K562 (cell line): ENCODE measurements around the gene BIN1. TPM values are rescaled to one million over a fixed set of nuclear protein-coding genes. Genes with fewer than 3 reads are reported as not detected.

Experiments used
- ATAC-seq: fragments of 200-7000 bp; cut with Tn5 transposase; 3 replicates; pipeline ENCODE4 v1.9.1; 2020; ENCODE audit warnings: moderate library complexity
- BruUV-seq: library from RNA; stranded (reverse); fragments of 400-500 nt; replicated peaks from 2 replicates; lab custom pipeline; 2021; lab: Mats Ljungman, UMichigan
- CTCF ChIA-PET: fragments of 300-600 bp; formaldehyde crosslinking; extraction: SDS; loops from one replicate; lab custom pipeline; 2021; ENCODE audit warnings: low intra/inter-chr PET ratio; lab: Yijun Ruan, JAX
- POLR2A ChIA-PET: fragments of 300-600, 350-650 bp; sonication (Branson Sonifier 250); formaldehyde crosslinking; extraction: SDS; loops from one replicate; lab custom pipeline; 2021; ENCODE audit warnings: antibody characterized with exemption, inconsistent platforms; lab: Yijun Ruan, JAX
- DNase-seq, 4 experiments: peaks; one replicate each; pipeline versions ENCODE4 v3.0.0 to v3.0.0-alpha.2; 2011 to 2018; ENCODE audit warnings: low spot score in 3 of 4, mixed read lengths in 3 of 4; ENCODE audit errors: extremely low read depth in 1 of 4
- FAIRE-seq: peaks from 2 replicates; lab custom pipeline; 2011; peaks lifted over from hg19 to GRCh38; lab: Jason Lieb, UNC
- H2AFZ ChIP-seq: 2 replicates; pipeline ENCODE4 v1.6.0; 2011; ENCODE audit warnings: low read depth, low read length, control low read depth, inconsistent platforms
- H3K27ac ChIP-seq: fragments of 200-600 bp; 3 replicates; pipeline ENCODE4 v1.8.0; 2011; ENCODE audit warnings: low read depth, mild to moderate bottlenecking, control low read depth, inconsistent platforms, low read length, moderate library complexity, mixed read lengths; ENCODE audit errors: extremely low read depth
- H3K27me3 ChIP-seq, 2 experiments: fragments of 300-600 bp in 1 of 2; 2 replicates in 1 of 2; 3 replicates in 1 of 2; pipeline versions ENCODE4 v1.6.0 to v1.8.0; 2011; ENCODE audit warnings: inconsistent platforms in 2 of 2, low read length in 2 of 2, mild to moderate bottlenecking in 1 of 2, mixed read lengths in 1 of 2, moderate library complexity in 1 of 2; ENCODE audit not compliant: control insufficient read depth in 2 of 2, insufficient read depth in 2 of 2
- H3K36me3 ChIP-seq: fragments of 300-600 bp; 3 replicates; pipeline ENCODE4 v1.8.0; 2011; ENCODE audit warnings: mild to moderate bottlenecking, low read length, inconsistent platforms; ENCODE audit not compliant: control insufficient read depth, insufficient read depth
- H3K4me1 ChIP-seq, 2 experiments: fragments of 200-600 bp in 1 of 2; replicated peaks in 1 of 2; 2 replicates in 1 of 2; 3 replicates in 1 of 2; pipeline versions ENCODE4 v1.5.1 to v1.8.0; 2011; ENCODE audit warnings: inconsistent platforms in 2 of 2, low read length in 2 of 2, mild to moderate bottlenecking in 1 of 2, mixed read lengths in 1 of 2, moderate library complexity in 1 of 2; ENCODE audit not compliant: control insufficient read depth in 2 of 2, insufficient read depth in 2 of 2
- H3K4me2 ChIP-seq: 2 replicates; pipeline ENCODE4 v1.6.1; 2011; ENCODE audit warnings: low read length, control low read depth, inconsistent platforms, mixed read lengths; ENCODE audit not compliant: insufficient read depth
- H3K4me3 ChIP-seq: fragments of 200-600 bp; sonication (generic), shearing (Covaris generic); 2 replicates; pipeline ENCODE4 v1.5.1; 2016; ENCODE audit warnings: control low read depth, inconsistent platforms
- H3K79me2 ChIP-seq: fragments of 200-600 bp; 3 replicates; pipeline ENCODE4 v1.8.0; 2011; ENCODE audit warnings: low read length, inconsistent platforms; ENCODE audit not compliant: control insufficient read depth, insufficient read depth
- H3K9ac ChIP-seq, 2 experiments: 2 replicates each; pipeline versions ENCODE4 v1.6.0 to v1.6.1; 2011; ENCODE audit warnings: low read depth in 2 of 2, low read length in 2 of 2, control low read depth in 1 of 2, inconsistent platforms in 1 of 2, mild to moderate bottlenecking in 1 of 2, mixed read lengths in 1 of 2; ENCODE audit not compliant: insufficient read depth in 1 of 2
- H3K9me1 ChIP-seq: one replicate; pipeline ENCODE4 v1.6.0; 2011; ENCODE audit warnings: inconsistent platforms, mild to moderate bottlenecking, low read length, moderate library complexity; ENCODE audit not compliant: control insufficient read depth, insufficient read depth
- H3K9me3 ChIP-seq: replicated peaks from 2 replicates; pipeline ENCODE4 v1.5.1; 2011; ENCODE audit warnings: low read depth, low read length, inconsistent platforms; ENCODE audit not compliant: control insufficient read depth, insufficient read depth
- H4K20me1 ChIP-seq: replicated peaks from 2 replicates; pipeline ENCODE4 v1.6.1; 2011; ENCODE audit warnings: low read length, inconsistent platforms, mixed read lengths; ENCODE audit not compliant: control insufficient read depth, insufficient read depth
- HINFP ChIP-seq: fragments of 450-650 bp; conservative IDR thresholded peaks from 2 replicates; pipeline ENCODE4 v1.6.1; 2016; ENCODE audit warnings: missing genetic modification characterization, low read depth, mild to moderate bottlenecking, control low read depth, missing compliant biosample characterization
- ZFP36 ChIP-seq: fragments of 150-350 bp; IDR thresholded peaks from 2 replicates; pipeline ENCODE4 v1.6.1; 2018; ENCODE audit warnings: low read length, low read depth; ENCODE audit not compliant: partially characterized antibody
- ZNF436 ChIP-seq: fragments of 250-450, 450-650 bp; sonication (Bioruptor Pico); formaldehyde crosslinking; IDR thresholded peaks from 2 replicates; pipeline ENCODE4 v1.7.0; 2020; ENCODE audit warnings: mild to moderate bottlenecking
- WGBS: fragments of 100-300 bp; shearing (Covaris generic); methylation state at CpG from one replicate; pipeline ENCODE4 v1.1.6; 2016; ENCODE audit warnings: low coverage, mixed read lengths; ENCODE audit not compliant: insufficient coverage; ENCODE audit errors: missing lambda C conversion rate; 5-methylcytosine and 5-hydroxymethylcytosine counted together
- in situ Hi-C: fragments of 300-500 bp; cut with MboI; formaldehyde crosslinking; loops from 4 replicates; pipeline ENCODE4 v1.15.0; 2018; ENCODE audit warnings: inconsistent platforms, mixed read lengths
- intact Hi-C: fragments of 100-400 bp; cut with micrococcal nuclease; formaldehyde crosslinking; loops from 2 replicates; pipeline ENCODE4 v1.14.2; 2022
- polyA plus RNA-seq, 8 experiments: library from polyadenylated mRNA; depleted of rRNA in 4 of 8; stranded (reverse) in 5 of 8; unstranded in 3 of 8; fragments of >200 nt; fragmentation: Nextera tagmentation in 2 of 8; fragmentation: Illumina TruSeq in 1 of 8; extraction: Ambion mirVana in 2 of 8; extraction: Trizol in 1 of 8; gene quantifications; 2 replicates each; pipeline versions ENCODE4 v1.2.1 to v1.2.3, GENCODE V29; 2011 to 2014; ENCODE audit warnings: inconsistent platforms in 1 of 8, missing spikeins in 1 of 8
- total RNA-seq, 7 experiments: library from RNA; depleted of rRNA in 6 of 7; stranded (reverse); fragments of >200 nt in 6 of 7; fragmentation: Illumina TruSeq in 2 of 7; extraction: Trizol in 2 of 7; gene quantifications; 2 replicates each; pipeline versions ENCODE4 v1.2.1 to v1.2.3, GENCODE V29; 2011 to 2021; ENCODE audit warnings: low replicate concordance in 1 of 7

BIN1 gene
- total and polyA plus RNA-seq, 9 of the 15 experiments (the other 6 are each of a cell fraction or from before 2014, with no cell fraction given): 0.04 to 2.8 (median 0.79) TPM; not detected in 1

DNA sequence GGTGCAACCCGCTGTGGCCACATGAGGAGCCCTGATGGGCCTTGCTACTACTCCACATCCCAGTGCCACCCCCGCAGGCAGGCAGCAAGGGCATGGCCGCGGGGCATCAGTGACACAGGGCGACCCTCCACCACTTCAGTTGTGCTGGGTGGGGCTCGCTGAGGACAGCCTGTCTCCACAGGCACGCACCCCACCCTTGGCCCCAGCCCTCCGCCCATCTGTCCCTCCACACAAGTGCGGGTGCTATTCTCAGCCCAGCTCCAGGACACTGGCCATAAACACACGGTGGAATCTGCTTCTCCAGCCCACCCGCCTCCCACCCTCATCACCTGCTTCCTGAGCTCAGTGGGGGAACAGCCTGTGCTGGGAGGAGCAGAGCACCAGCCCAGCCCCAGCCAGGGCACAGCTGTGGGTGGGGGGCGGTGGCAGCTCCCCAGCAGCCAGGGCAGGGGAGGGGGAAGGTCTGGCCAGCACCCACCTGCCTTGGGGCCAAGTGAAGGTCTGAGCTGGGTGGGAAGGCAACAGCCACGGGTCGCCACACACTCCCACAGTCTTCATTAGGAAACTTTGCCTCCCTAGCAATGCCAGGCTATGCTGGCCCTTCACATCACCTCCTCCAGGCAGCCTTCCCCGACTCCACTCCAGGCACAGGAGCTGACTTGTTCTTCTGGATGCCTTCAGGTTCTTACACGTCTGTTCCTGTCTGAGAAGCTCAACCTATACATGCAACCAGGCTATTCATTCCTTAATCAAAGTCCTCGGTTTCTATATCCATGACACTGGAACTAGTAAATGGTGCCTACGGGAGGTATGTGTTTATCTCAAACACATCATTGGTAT lies 16.5 kb downstream of the BIN1 start:
- no peak overlapping the region for H3K9ac ChIP-seq
- 3% methylated on average over 18 of the region's 18 CpGs for WGBS
- no peak for DNase-seq
- peak; percentile 92 for TF ChIP-seq ZFP36
- TF ChIP-seq HINFP (tag): no peak
- TF ChIP-seq ZNF436: peak; percentile 60; the same call in 1 of the 2 replicates
- TF ChIP-seq, all 486 proteins: peak for 2
- H3K27ac ChIP-seq: no peak overlapping the region
- H4K20me1 ChIP-seq: 0 out of 2 replicates have a peak, but pooled peaks cover 8% of the 10 kb centered on the region
- ChIA-PET POLR2A (no interaction called here), CTCF (no interaction called here)
- H2AFZ ChIP-seq: no peak overlapping the region
- no peak overlapping the region for H3K4me2 ChIP-seq
- ATAC-seq (no peak), FAIRE-seq (no peak)
- H3K27me3 ChIP-seq: peaks cover 0 to 62% of the 10 kb centered on the region in 2 experiments; a peak in 3 of 5 replicates
- H3K4me3 ChIP-seq: no peak overlapping the region
- H3K9me1 ChIP-seq: no peaks in the 10 kb centered on the region
- intact Hi-C loops (no loop called here), in situ Hi-C loops (no loop called here)
- H3K4me1 ChIP-seq: peaks cover 0 to 22% of the 10 kb centered on the region in 2 experiments; a peak in 2 of 5 replicates
- H3K36me3 ChIP-seq: no peaks in the 10 kb centered on the region
- no peaks in the 10 kb centered on the region for H3K79me2 ChIP-seq
- no TSS peak for BruUV-seq
- H3K9me3 ChIP-seq: no peaks in the 10 kb centered on the region
